Measurements from ENCODE around the gene CPD.

The CPD gene

DNA sequence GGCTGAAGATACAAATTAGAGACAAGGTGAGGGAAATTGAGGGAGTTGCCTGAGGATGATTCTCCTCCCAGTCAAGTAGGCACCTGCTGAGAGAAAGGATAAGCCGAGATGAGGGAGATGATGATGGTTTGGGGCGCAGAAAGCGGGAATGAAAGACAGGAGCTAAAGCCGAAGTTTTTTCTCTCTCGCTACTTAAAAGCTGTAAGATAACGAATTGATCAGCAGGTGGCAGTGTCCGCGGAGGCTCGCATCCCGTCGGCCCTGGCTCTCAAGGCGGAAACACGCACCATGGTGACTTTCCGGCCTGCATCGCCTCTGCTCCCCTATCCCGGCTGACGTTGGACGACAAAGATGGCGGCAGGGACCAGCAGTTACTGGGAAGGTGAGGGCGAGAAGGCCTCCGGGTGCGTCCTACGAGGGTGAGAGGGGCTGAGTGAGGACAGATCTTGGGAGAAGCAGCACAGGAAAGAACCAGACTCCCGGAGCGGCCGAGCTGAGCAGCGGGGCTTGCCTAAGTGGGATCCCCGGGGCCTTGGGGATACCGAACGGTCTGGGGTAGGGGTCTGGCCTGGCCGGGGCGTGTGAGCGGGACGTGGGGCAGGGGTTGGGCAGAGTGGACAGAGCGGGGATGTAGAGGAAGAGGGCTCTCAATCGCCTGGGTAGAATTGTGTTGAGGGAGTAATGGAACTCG is 98.5 kb downstream of the CPD start, which contains the start of gene GOSR1:
TSS of gene GOSR1 (plus strand) at position 326 of the 691 bp plus-strand sequence. CDS start at position 352, 26 bp downstream.
- H3K4me3 ChIP-seq (ENCODE audit: low read length), result peak within 1 kb of the TSS; percentile 83
- peaks cover 12% of the 10 kb centered on the region for H3K4me1 ChIP-seq (ENCODE audit: control insufficient read depth, insufficient read depth, low read length)
- H3K9me3 ChIP-seq (replicated peaks; ENCODE audit: low read length), result no peaks in the 10 kb centered on the region
- H3K36me3 ChIP-seq (ENCODE audit: insufficient read depth, low read length), result peaks cover 8% of the 10 kb centered on the region
- H3K4me2 ChIP-seq (ENCODE audit: low read length), result peak within 1 kb of the TSS; percentile 87
- H3K27me3 ChIP-seq (ENCODE audit: control insufficient read depth, insufficient read depth, low read length), result peaks cover 4% of the 10 kb centered on the region
- peak within 1 kb of the TSS; percentile 96 for H3K9ac ChIP-seq (ENCODE audit: low read depth, low read length)

- Histone ChIP-seq H3K9me3 (replicated peaks; ENCODE audit: low read length) (no peaks in the 10 kb centered on the region), H3K9ac (ENCODE audit: low read depth, low read length) (peak overlapping the region; percentile 96), H3K27me3 (ENCODE audit: control insufficient read depth, insufficient read depth, low read length) (peaks cover 4% of the 10 kb centered on the region), H3K4me2 (ENCODE audit: low read length) (peak overlapping the region; percentile 80), H3K4me3 (ENCODE audit: low read length) (peak overlapping the region; percentile 83), H3K36me3 (ENCODE audit: insufficient read depth, low read length) (peaks cover 13% of the 10 kb centered on the region), H3K4me1 (ENCODE audit: control insufficient read depth, insufficient read depth, low read length) (peaks cover 12% of the 10 kb centered on the region)
Measured at GRCh38 chr17:30477774-30478115, 99.0 kb downstream of the CPD start.

DNA sequence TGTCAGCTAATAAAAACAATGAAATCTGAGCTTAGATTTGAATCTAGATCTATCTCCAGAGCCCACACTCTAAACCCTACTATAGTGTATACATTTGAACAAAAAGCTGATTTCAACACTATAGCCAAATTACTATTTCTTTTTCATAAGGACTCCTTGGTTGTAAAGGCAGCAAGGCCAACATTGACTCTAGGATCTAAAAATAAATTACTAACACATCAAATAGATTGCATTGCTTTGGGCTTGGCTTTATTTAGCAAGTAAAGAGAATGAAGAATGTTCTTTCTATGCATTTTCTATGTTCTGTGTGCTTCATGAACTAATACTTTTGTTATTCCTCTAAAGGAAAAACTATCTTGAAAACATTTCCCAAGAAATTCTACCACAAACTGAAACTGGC is 103.8 kb downstream of the CPD start:
- Histone ChIP-seq H3K9me3 (replicated peaks; ENCODE audit: low read length) (no peaks in the 10 kb centered on the region), H3K4me1 (ENCODE audit: control insufficient read depth, insufficient read depth, low read length) (peaks cover 6% of the 10 kb centered on the region), H3K36me3 (ENCODE audit: insufficient read depth, low read length) (peaks cover 58% of the 10 kb centered on the region), H3K4me3 (ENCODE audit: low read length) (no peak overlapping the region), H3K9ac (ENCODE audit: low read depth, low read length) (no peak overlapping the region), H3K27me3 (ENCODE audit: control insufficient read depth, insufficient read depth, low read length) (no peaks in the 10 kb centered on the region), H3K4me2 (ENCODE audit: low read length) (no peak overlapping the region)

DNA sequence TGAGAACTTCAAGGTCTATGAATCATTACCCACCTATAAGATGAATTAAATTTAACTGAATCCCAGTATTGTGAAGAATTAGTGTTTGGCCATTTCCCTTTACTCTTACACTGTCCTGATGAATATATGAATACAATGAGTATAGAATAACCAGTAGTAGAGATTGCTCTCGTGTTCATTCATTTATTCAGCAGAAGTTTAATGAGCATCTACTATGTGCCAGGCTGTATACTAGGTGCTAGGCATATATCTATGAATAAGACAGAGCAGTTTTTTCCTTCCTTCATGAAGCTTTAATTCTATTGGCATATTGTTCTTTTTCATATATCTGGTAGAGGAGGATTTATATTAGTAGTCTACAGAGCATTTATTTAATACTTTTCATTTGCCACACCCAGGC is 104.4 kb downstream of the CPD start:
- Histone ChIP-seq H3K4me2 (ENCODE audit: low read length) (no peak overlapping the region), H3K27me3 (ENCODE audit: control insufficient read depth, insufficient read depth, low read length) (no peaks in the 10 kb centered on the region), H3K9me3 (replicated peaks; ENCODE audit: low read length) (no peaks in the 10 kb centered on the region), H3K36me3 (ENCODE audit: insufficient read depth, low read length) (peaks cover 60% of the 10 kb centered on the region), H3K4me1 (ENCODE audit: control insufficient read depth, insufficient read depth, low read length) (peaks cover 6% of the 10 kb centered on the region), H3K4me3 (ENCODE audit: low read length) (no peak overlapping the region), H3K9ac (ENCODE audit: low read depth, low read length) (no peak overlapping the region)

GRCh38 chr17:30493780-30494179 is 115.1 kb downstream of the CPD start:
- H3K27me3 ChIP-seq (ENCODE audit: control insufficient read depth, insufficient read depth, low read length), result no peaks in the 10 kb centered on the region
- no peak overlapping the region for H3K4me2 ChIP-seq (ENCODE audit: low read length)
- no peaks in the 10 kb centered on the region for H3K4me1 ChIP-seq (ENCODE audit: control insufficient read depth, insufficient read depth, low read length)
- no peak overlapping the region for H3K4me3 ChIP-seq (ENCODE audit: low read length)
- H3K9me3 ChIP-seq (replicated peaks; ENCODE audit: low read length), result no peaks in the 10 kb centered on the region
- no peak overlapping the region for H3K9ac ChIP-seq (ENCODE audit: low read depth, low read length)
- H3K36me3 ChIP-seq (ENCODE audit: insufficient read depth, low read length), result peaks cover 87% of the 10 kb centered on the region

GRCh38 chr17:30495586-30495985 is 116.9 kb downstream of the CPD start:
- no peak overlapping the region for H3K4me3 ChIP-seq (ENCODE audit: low read length)
- no peak overlapping the region for H3K9ac ChIP-seq (ENCODE audit: low read depth, low read length)
- H3K36me3 ChIP-seq (ENCODE audit: insufficient read depth, low read length), result peaks cover 76% of the 10 kb centered on the region
- H3K9me3 ChIP-seq (replicated peaks; ENCODE audit: low read length), result no peaks in the 10 kb centered on the region
- no peak overlapping the region for H3K4me2 ChIP-seq (ENCODE audit: low read length)
- no peaks in the 10 kb centered on the region for H3K4me1 ChIP-seq (ENCODE audit: control insufficient read depth, insufficient read depth, low read length)
- no peaks in the 10 kb centered on the region for H3K27me3 ChIP-seq (ENCODE audit: control insufficient read depth, insufficient read depth, low read length)

GRCh38 chr17:30503558-30503957 is 124.8 kb downstream of the CPD start:
- Histone ChIP-seq H3K4me2 (ENCODE audit: low read length) (no peak overlapping the region), H3K4me1 (ENCODE audit: control insufficient read depth, insufficient read depth, low read length) (no peaks in the 10 kb centered on the region), H3K9ac (ENCODE audit: low read depth, low read length) (no peak overlapping the region), H3K4me3 (ENCODE audit: low read length) (no peak overlapping the region), H3K36me3 (ENCODE audit: insufficient read depth, low read length) (peaks cover 42% of the 10 kb centered on the region), H3K27me3 (ENCODE audit: control insufficient read depth, insufficient read depth, low read length) (no peaks in the 10 kb centered on the region), H3K9me3 (replicated peaks; ENCODE audit: low read length) (no peaks in the 10 kb centered on the region)

GRCh38 chr17:30505868-30506417 is 127.2 kb downstream of the CPD start:
- peaks cover 34% of the 10 kb centered on the region for H3K36me3 ChIP-seq (ENCODE audit: insufficient read depth, low read length)
- H3K9me3 ChIP-seq (replicated peaks; ENCODE audit: low read length), result no peaks in the 10 kb centered on the region

DNA sequence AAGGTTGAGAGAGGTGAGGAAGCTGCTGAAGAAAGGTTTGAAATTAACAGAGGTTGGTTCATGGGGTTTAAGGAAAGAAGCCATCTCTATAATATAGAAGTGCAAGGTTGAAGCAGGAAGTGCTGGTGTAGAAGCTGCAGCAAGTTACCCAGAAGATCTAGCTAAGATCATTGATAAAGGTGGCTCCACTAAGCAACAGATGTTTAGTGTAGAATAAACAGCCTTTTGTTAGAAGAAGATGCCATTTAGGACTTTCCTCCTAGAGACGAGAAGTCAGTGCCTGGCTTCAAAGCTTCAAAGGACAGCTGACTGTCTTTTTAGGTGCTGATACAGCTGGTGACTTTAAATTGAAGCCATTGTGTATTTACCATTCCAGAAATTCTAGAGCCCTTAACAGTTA is 127.8 kb downstream of the CPD start:
- H3K4me3 ChIP-seq (ENCODE audit: low read length), result no peak overlapping the region
- no peaks in the 10 kb centered on the region for H3K4me1 ChIP-seq (ENCODE audit: control insufficient read depth, insufficient read depth, low read length)
- no peak overlapping the region for H3K9ac ChIP-seq (ENCODE audit: low read depth, low read length)
- H3K36me3 ChIP-seq (ENCODE audit: insufficient read depth, low read length), result peaks cover 31% of the 10 kb centered on the region
- H3K9me3 ChIP-seq (replicated peaks; ENCODE audit: low read length), result no peaks in the 10 kb centered on the region
- H3K27me3 ChIP-seq (ENCODE audit: control insufficient read depth, insufficient read depth, low read length), result no peaks in the 10 kb centered on the region
- H3K4me2 ChIP-seq (ENCODE audit: low read length), result no peak overlapping the region

More at GRCh38 chr17:30505868-30506417, 127.2 kb downstream of the CPD start:
- no peaks in the 10 kb centered on the region for H3K4me1 ChIP-seq (ENCODE audit: control insufficient read depth, insufficient read depth, low read length)
- no peak overlapping the region for H3K9ac ChIP-seq (ENCODE audit: low read depth, low read length)
- H3K4me2 ChIP-seq (ENCODE audit: low read length), result no peak overlapping the region
- no peaks in the 10 kb centered on the region for H3K27me3 ChIP-seq (ENCODE audit: control insufficient read depth, insufficient read depth, low read length)
- no peak overlapping the region for H3K4me3 ChIP-seq (ENCODE audit: low read length)

GRCh38 chr17:30513346-30513745 is 134.6 kb downstream of the CPD start:
- H3K36me3 ChIP-seq (ENCODE audit: insufficient read depth, low read length), result peaks cover 31% of the 10 kb centered on the region
- H3K4me3 ChIP-seq (ENCODE audit: low read length), result no peak overlapping the region
- peaks cover 2% of the 10 kb centered on the region for H3K4me1 ChIP-seq (ENCODE audit: control insufficient read depth, insufficient read depth, low read length)
- H3K27me3 ChIP-seq (ENCODE audit: control insufficient read depth, insufficient read depth, low read length), result no peaks in the 10 kb centered on the region
- H3K9me3 ChIP-seq (replicated peaks; ENCODE audit: low read length), result no peaks in the 10 kb centered on the region
- no peak overlapping the region for H3K9ac ChIP-seq (ENCODE audit: low read depth, low read length)
- H3K4me2 ChIP-seq (ENCODE audit: low read length), result no peak overlapping the region

DNA sequence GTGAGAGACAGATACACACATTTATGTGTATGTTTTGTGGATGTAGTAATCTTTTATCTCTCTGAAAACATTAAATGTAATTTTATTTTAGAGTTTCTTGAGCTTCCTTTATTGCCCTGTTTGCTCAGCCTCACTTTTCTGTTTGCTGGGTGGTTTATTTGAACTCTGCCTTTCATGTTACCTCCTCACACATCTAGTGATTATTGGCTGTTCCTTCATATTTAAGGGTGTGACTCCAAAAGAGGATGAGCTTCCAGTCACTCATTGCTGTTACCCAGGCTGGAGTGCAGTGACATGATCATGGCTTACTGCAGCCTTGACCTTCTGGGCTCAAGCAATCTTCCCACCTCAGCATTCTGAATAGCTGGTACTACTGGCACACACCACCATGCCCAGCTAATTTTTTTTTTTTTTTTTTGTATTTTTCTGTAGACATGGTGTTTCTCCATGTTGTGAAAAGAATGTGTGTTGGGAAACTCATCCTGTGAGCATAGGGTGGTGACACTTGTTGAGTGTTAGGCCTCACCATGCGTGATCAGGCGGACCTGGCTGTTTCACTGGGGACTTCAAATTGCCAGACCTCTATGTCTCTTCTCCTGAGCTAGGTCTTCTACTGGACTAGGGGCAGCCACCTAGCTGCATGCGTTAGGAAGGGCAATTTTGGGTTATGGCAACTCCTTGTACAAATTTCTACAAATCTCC is 136.3 kb downstream of the CPD start:
- Histone ChIP-seq H3K36me3 (ENCODE audit: insufficient read depth, low read length) (peaks cover 31% of the 10 kb centered on the region), H3K4me1 (ENCODE audit: control insufficient read depth, insufficient read depth, low read length) (peaks cover 10% of the 10 kb centered on the region), H3K4me3 (ENCODE audit: low read length) (no peak overlapping the region), H3K9me3 (replicated peaks; ENCODE audit: low read length) (no peaks in the 10 kb centered on the region), H3K27me3 (ENCODE audit: control insufficient read depth, insufficient read depth, low read length) (no peaks in the 10 kb centered on the region), H3K9ac (ENCODE audit: low read depth, low read length) (no peak overlapping the region), H3K4me2 (ENCODE audit: low read length) (no peak overlapping the region)
